ENCODE data around the gene TMPRSS4.

DNA sequence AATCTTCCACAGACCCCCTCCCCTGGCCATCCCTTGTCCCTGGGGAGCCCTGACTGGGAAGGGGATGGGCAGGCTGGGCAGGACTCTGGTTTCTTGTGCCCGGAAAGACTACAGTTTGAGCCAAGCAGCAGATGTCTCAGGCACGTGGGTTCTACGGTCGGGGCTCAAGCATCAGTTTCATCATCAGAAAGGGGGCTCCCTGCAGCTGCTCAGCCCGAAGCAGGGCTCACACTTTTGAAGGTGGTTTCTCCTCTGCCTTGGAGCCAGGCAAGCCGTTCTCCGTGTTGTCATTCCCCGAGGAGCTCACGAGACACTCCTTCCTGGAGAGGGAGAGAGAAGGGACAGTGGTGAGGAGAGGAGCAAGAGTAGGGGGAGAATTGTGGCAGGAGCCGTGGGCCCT, 59.9 kb downstream of the TMPRSS4 start:
- TF ChIP-seq CTCF (IDR thresholded peaks at IDR 0.05; ENCODE audit: low read depth, low read length, missing input control) (no peak), TAF1 (conservative IDR thresholded peaks at IDR 0.05) (no peak), REST (IDR thresholded peaks at IDR 0.05) (no peak), RXRA (IDR thresholded peaks at IDR 0.05) (no peak), YY1 (IDR thresholded peaks at IDR 0.05) (no peak), EGR1 (IDR thresholded peaks at IDR 0.05; ENCODE audit: low read depth in 2 of 2) (no peak), FOXA1 (IDR thresholded peaks at IDR 0.05) (no peak)
- TF ChIP-seq, protein P1, sequence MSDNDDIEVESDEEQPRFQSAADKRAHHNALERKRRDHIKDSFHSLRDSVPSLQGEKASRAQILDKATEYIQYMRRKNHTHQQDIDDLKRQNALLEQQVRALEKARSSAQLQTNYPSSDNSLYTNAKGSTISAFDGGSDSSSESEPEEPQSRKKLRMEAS (IDR thresholded peaks at IDR 0.05): no peak
- TF ChIP-seq, protein P2, sequence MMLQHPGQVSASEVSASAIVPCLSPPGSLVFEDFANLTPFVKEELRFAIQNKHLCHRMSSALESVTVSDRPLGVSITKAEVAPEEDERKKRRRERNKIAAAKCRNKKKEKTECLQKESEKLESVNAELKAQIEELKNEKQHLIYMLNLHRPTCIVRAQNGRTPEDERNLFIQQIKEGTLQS (IDR thresholded peaks at IDR 0.05): no peak
